AG04449 (cell line): ENCODE data around the gene CISD3.

ENCODE experiments used
- CTCF ChIA-PET: fragments of 350-600 bp; formaldehyde crosslinking; extraction: SDS; loops from one replicate; lab custom pipeline; 2021; ENCODE audit warnings: antibody characterized with exemption; lab: Yijun Ruan, JAX
- POLR2A ChIA-PET: fragments of 400-600, 350-600 bp; formaldehyde crosslinking; extraction: SDS; loops from one replicate; lab custom pipeline; 2020; ENCODE audit warnings: antibody characterized with exemption, inconsistent platforms; lab: Yijun Ruan, JAX
- DNase-seq: peaks from one replicate; pipeline ENCODE4 v3.0.0-alpha.2; 2010; ENCODE audit warnings: low read depth, low spot score
- H3K4me3 ChIP-seq: 2 replicates; pipeline ENCODE4 v1.5.1; 2011; ENCODE audit warnings: low read depth, mild to moderate bottlenecking, control low read depth, low read length
- TF ChIP-seq, protein P1 (sequence below): IDR thresholded peaks from one replicate; pipeline ENCODE4 v1.5.1; 2011; ENCODE audit warnings: mild to moderate bottlenecking, moderate library complexity, low read length, control low read depth, inconsistent platforms; ENCODE audit not compliant: insufficient read depth; ENCODE audit errors: missing control alignments

Gene CISD3, protein sequence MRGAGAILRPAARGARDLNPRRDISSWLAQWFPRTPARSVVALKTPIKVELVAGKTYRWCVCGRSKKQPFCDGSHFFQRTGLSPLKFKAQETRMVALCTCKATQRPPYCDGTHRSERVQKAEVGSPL

DNA sequence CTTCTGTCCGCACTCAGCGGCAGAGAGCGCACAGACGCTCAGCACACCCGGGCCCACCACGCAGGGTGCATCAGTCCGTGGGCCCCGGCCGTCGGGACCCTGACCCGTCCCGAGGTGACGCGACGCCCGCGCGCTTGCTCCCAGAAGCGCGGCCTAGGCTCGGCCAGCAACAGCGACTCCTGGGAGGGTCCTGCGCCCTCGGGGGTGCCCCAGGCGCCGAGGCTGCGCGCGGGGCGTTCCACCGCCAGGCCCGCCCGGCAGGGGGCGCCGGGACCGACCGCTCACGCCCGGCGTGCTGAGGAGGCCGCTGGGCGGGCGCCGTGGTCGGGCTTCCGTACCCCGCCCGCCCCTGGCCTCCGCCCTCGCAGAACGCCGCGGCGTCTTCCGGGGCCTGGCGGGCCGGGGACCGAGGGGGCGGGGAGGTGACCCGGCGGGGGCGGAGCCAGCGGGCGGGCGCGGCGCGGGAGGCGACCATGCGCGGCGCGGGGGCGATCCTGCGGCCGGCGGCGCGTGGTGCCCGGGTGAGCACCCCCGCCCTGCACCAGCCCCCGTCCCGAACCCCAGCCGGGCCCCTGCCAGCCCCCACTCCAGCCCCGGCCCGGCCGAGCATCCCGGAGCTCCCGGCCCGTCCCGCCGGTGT, at the start of gene CISD3:
Gene CISD3, plus strand, starts transcription at position 456 of the 640 bp plus-strand sequence. Its CDS starts 18 bp downstream, at position 474.
- ChIA-PET POLR2A (interaction anchor here (1.0 kb wide), 2 partner anchors 140 to 154 kb away, joined by 4 read pairs; partner anchors contain the start of gene LASP1), CTCF (interaction anchor here (0.8 to 2.6 kb wide), 11 partner anchors 8 to 423 kb away, joined by 3 to 22 read pairs (median 3); partner anchors contain the start of genes EPOP and PLXDC1)
- TF ChIP-seq, protein P1, sequence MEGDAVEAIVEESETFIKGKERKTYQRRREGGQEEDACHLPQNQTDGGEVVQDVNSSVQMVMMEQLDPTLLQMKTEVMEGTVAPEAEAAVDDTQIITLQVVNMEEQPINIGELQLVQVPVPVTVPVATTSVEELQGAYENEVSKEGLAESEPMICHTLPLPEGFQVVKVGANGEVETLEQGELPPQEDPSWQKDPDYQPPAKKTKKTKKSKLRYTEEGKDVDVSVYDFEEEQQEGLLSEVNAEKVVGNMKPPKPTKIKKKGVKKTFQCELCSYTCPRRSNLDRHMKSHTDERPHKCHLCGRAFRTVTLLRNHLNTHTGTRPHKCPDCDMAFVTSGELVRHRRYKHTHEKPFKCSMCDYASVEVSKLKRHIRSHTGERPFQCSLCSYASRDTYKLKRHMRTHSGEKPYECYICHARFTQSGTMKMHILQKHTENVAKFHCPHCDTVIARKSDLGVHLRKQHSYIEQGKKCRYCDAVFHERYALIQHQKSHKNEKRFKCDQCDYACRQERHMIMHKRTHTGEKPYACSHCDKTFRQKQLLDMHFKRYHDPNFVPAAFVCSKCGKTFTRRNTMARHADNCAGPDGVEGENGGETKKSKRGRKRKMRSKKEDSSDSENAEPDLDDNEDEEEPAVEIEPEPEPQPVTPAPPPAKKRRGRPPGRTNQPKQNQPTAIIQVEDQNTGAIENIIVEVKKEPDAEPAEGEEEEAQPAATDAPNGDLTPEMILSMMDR: peak; percentile 56
- no peak for DNase-seq
- H3K4me3 ChIP-seq: peak within 1 kb of the TSS; percentile 77

DNA sequence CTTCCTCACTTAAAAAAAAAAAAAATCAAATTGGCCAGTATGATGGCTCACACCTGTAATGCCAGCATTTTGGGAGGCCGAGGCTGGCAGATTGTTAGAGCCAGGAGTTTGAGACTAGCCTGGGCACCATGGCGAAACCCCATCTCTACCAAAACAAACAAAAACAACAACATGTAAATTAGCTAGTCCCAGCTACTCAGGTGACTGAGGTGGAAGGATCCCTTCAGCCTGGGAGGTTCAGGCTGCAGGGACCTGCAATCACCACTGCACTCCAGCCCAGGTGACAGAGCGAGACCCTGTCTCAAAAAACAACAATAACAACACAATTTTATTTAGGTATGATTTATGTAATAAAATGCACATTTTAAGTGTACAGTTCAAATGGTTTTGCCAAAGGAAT, 49.0 kb upstream of the CISD3 start:
- no peak overlapping the region for H3K4me3 ChIP-seq
- ChIA-PET CTCF (interaction anchor here (0.6 to 2.0 kb wide), 6 partner anchors 13 to 122 kb away, joined by 3 to 6 read pairs (median 4); no protein-coding TSS in a partner anchor), POLR2A (no interaction called here)
- TF ChIP-seq, protein P1: no peak
- DNase-seq: no peak

DNA sequence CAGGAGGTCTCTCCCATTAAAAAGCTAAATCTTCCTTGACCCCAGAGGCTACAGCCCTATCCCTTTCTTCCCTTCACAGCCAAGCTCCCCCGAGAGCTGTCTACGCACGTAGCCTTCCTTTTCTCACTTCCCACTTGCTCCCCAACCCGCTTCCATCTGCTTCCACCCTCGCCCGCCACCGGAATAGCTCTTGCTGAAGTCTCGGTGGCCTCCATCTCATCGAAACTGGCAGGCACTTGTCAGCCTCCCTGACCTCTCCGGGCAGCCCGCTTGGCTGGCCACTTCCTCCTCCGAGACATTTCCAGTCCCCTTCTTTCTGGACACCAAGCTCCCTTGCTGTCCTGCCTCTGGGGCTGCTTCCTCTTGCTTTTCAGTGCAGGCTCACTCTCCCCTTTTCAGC, 44.6 kb upstream of the CISD3 start:
- ChIA-PET POLR2A (no interaction called here), CTCF (interaction anchor here (1.0 to 2.8 kb wide), 5 partner anchors 8 to 50 kb away, joined by 3 to 15 read pairs (median 5); partner anchors contain the start of gene EPOP)
- TF ChIP-seq, protein P1: no peak
- H3K4me3 ChIP-seq: no peak overlapping the region
- DNase-seq: no peak

DNA sequence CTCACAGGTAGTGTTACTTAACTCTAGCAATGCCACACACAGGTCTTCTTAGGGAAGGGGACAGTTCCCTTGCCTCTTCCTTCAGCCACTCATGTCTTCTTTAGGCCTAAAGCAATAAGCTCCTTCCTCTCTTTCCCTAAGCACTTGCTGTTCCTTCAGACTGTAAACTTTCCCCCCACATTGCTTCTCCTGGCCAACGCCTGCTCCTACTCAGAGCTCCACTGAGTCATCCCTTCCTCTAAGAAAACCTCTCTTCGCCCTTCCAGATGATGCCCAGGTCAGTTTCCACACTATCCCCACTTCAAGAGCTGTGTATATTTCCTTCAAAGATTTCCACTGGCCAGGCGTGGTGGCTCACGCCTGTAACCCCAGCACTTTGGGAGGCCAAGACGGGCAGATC, 42.9 kb upstream of the CISD3 start:
- TF ChIP-seq, protein P1: no peak
- POLR2A ChIA-PET: no interaction called here
- DNase-seq: no peak
- no peak overlapping the region for H3K4me3 ChIP-seq
- CTCF ChIA-PET: interaction anchor here (0.6 to 3.4 kb wide), 7 partner anchors 10 to 54 kb away, joined by 3 to 15 read pairs (median 6); partner anchors contain the start of genes EPOP and MLLT6

DNA sequence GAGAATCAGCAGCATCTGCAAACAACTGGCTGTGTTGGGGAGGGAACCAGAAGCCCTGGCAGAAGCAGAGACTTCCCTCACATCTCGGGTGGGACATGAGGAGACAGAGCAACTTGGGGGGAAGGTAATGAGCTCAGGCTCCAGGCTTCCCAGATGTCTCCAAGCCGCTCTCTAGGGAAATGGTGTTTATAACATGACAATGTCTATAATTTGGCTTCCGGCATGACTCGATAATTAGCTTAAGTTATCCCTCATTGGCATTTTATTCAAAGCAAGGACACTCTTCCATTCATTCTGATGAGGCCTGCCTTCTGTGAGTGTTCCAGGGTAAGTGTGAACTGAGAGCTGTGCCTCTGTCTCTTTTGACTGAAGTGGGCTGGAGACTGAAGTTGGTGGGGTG, 39.8 kb upstream of the CISD3 start:
- ChIA-PET CTCF (interaction anchor here (1.4 to 3.4 kb wide), 3 partner anchors 12 to 23 kb away, joined by 4 to 10 read pairs (median 10); no protein-coding TSS in a partner anchor), POLR2A (no interaction called here)
- no peak overlapping the region for H3K4me3 ChIP-seq
- TF ChIP-seq, protein P1: no peak
- DNase-seq: no peak

DNA sequence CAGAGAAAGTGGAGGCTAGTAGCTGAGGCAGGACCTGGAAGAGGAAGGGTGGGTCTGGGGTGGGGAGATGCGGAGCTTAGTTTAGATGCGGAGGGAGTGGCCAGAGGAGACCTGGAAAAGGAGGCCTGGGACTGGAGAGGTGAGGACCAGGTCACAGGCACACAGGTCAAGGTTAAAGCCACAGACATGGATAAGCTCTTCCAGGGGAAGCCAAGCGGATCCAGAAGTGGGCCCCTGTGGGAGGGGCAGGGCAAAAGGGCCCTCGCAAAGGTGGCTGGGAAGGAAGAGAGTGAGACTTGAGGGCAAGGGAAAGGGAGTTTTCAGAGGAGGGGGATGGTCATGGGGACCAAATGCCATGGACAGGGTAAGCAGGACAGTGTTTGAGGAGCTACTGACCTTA, 39.0 kb upstream of the CISD3 start:
- CTCF ChIA-PET: interaction anchor here (1.0 to 1.7 kb wide), 4 partner anchors 13 to 109 kb away, joined by 3 to 10 read pairs (median 4); no protein-coding TSS in a partner anchor
- no peak overlapping the region for H3K4me3 ChIP-seq
- POLR2A ChIA-PET: no interaction called here
- no peak for DNase-seq
- TF ChIP-seq, protein P1: no peak
